DLD1 (cell line): ENCODE results near the gene FHIT.

Source experiments
- in situ Hi-C: cut with HindIII; loops from 2 replicates; pipeline ENCODE4 v1.10.0; 2017; ENCODE audit warnings: low sequenced_read_pairs

The FHIT gene

DNA sequence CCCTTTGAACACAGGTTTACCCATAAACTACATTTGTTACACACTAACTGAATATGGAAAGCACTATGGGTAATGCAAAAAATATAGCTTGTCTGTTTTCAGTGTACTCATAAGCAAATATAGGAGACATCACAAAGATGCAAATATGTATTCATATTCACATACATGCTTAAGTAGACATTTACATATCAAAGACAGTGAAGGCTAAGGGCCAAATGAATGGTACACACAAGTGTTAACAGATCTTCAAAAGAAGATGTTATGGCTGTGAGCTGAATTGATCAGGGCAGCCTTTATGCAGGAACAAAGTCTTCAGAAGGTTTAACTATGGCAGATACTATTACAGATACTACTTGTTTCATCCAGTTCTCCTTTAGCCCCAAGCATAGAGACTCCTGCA, 384.1 kb downstream of the FHIT start:
- in situ Hi-C loops, result no loop called here

DNA sequence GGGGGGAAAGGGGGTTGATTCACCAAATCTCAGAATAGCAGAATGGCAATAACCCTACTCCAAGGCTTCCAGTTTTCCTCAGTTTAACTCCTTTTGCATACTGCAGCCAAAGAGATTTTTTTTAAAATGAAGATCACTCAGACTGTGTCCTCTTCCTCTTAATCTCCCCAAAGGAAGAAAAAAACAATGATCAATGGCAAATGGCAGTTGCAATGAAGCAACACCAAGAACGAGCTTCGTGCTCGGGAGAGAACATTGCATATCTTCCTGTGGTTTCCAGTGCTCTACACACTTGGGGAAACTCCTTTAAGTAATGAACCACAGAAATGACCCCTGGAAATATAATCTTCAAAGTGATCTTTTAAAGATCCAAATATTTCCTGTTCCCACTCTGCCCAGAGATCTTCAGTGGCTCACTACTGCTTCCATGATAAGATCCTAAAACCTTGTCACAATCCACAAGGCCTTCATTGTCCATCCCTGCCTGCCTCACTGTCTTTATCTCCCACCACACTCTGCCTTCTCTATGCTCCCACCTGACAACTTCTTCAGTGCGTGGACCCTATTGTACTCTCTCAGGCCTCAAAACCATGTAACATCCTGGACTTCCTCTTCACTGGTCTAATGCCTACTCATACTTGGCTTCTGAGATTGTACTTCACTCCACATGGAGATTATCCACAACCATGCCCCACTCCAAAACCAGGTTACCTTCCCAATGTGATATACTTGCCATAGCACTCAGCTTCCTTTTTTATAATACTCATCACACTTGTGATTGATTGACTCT, 394.8 kb downstream of the FHIT start:
- in situ Hi-C loops, result no loop called here

DNA sequence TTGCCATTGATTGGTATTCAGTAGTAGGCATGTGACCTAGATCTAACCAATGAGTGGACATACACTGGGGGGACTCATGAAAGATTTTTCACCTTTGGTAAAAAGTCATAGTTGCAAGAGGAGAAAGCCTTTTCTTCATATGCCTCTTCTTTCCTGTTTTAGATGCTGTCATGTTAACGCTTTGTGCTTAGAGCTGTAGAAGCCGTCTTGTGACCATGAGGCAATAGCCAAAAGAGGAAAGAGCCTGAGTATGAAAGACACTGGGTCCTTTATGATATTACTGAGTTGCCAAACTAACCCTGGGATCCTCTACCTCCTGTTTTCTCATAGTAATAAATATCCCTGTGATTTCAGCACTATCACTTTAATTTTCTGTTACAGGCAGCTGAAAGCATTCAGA, 396.0 kb downstream of the FHIT start:
- in situ Hi-C loops, result no loop called here

DNA sequence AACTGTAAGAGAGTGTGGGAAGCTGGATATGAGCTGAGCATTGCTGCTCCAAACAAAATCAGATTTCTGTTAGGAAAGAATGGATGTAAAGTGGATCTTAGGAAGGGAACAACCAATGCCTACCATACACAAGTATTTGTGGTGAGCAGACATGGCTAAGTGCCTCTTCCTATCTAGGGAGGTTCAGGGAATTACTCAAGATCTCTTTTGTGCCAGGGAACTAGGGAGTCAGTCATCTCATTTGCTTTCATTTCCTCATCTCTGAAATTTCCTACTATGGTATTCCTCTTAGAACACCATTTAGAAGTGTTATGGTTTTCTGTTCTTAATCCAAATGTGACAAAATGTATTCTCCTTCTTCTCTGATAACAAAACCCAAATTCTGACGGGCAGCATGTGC, 396.5 kb downstream of the FHIT start:
- in situ Hi-C loops, result no loop called here

DNA sequence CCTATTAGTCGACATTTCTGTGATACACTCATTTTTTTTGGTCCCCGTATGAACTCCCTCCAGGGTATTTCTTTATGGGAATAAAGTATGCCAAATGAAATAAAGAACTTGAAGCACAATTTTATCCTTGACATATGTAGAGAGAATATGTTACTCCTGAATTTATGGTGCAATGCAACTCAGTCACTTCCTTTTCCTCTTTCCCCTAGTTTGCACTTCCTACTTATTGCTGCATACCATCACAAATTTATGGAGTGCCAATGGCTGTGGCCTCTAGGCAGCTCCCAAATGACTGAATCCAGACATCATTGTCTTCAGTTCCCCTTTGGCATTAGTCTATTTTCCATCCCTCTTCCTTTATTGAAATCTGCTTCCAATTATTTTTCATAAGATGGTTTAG, 403.5 kb downstream of the FHIT start:
- in situ Hi-C loops, result no loop called here

DNA sequence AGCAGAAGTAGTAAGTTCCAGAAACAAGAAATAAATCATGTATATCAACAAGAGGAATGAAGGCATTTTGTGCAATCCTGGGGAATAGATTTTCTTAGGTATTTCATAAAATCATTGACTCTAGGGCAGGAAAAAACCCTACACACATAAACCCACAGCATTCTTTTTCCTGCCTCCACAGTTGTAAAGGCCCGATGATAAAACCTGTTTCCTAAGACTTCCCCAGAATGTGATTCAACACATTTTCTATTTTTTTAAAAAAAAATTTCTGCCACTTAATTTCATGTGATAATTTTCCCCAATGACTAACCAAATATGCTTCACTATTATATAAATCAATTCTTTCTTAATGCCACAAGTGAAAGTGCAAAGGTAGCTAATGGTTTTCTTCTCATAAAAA, 407.0 kb downstream of the FHIT start:
- in situ Hi-C loops, result no loop called here

DNA sequence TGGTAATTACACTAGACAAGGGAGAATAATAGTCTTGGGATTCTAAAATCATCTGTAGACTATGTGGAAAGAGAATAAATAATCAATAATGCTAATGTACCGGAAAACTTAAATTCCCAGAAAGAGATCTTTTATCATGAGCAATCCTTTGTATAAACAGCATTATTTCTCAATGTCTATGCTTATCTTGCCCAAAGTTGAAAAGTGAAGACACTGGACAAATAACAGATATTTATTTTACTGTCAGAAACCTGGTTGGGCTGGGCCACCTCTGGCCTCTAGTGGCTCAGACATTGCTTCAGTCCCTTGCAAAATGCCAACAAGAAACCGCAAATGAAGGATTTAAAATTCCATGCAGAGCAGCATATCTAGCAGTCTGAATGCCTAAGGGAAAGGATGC, 409.9 kb downstream of the FHIT start:
- in situ Hi-C loops, result no loop called here

DNA sequence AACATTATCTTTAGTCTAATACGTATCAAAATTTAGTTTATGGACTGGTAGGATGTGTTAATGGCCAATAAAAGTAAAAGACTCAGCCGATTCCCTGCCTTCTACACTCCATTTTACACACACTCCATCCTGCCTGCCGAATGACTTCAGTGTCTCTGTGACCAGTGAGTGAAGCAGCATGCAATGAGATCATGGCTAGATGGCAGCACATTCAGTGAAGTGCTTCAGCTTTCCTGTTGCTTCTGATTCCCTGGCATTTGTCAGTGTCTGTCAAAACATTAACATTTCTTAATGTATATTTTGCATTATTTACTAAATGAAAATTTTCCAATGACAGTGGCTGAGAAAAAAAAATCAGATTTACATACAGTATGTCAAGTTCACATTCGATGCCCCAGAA, 412.0 kb downstream of the FHIT start:
- in situ Hi-C loops, result no loop called here

DNA sequence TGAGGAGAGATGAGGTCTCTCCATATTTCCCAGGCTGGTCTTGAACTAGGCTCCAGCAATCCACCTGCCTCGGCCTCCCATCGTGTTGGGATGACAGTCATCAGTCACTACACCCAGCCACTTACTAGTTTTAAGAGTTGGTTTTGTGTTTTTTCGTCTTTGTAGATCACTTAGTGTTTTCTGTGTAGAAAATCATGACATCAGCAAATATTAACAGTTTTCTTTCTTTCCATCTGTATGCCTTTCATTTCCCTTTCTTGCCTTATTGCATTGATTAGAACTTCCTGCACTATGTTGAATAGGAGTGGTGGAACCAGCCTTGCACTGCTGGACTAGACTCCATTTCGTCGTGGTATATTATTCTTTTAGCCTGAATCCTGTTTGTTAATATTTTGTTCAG, 415.5 kb downstream of the FHIT start:
- in situ Hi-C loops, result no loop called here

DNA sequence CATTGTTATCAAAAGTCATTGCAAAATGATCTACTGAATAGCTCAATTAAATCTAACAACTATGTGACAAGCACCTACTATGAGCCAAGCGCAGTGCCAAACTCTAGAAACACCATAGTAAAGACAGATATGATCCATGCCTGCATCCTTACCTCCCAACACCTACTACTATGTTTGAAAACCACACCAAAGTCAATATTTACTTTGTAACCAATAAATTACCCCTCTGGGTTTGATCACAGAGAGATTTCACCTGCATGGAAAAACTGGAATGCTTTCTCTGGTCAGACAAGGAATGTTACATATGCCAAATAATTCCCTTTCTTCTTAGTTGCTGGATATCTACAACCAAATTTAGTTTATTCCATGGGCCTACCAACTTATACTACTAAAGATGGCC, 422.2 kb downstream of the FHIT start:
- in situ Hi-C loops, result no loop called here

DNA sequence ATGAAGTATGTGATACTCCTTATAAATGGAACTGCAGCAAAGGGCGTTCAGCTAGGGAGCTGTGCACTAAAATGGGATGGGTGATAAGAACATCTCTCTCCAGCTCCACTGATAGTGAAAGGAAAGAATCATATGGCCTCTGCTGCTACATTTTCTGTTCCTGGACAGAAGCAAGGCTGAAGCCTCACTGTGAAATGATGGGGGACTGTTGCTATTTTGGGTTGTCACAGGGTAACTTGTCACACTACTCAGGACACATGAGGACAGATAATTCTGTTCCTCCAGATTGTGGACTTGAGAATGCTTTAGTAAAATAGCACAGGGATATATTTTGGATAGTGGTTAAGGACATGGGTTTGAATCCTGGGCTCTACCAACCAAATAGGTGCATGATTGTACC, 423.6 kb downstream of the FHIT start:
- in situ Hi-C loops, result no loop called here

DNA sequence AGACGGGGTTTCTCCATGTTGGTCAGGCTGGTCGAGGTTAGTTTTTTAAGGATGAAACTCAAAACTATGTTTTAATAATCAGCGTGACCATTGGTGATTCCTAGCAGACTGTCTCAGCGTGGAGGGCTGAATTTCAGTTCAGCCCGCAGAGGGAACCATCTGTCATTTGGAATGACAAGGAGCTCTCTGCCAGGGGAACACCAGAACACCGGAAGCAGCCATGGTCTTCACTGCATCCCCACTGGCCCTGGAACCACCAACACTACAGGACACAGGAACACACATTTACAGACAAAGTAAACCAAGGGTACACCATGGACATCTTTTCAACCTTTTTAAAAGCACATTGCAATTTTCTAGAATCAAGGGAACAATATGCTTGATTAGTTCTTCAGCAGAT, 424.7 kb downstream of the FHIT start:
- in situ Hi-C loops, result no loop called here

DNA sequence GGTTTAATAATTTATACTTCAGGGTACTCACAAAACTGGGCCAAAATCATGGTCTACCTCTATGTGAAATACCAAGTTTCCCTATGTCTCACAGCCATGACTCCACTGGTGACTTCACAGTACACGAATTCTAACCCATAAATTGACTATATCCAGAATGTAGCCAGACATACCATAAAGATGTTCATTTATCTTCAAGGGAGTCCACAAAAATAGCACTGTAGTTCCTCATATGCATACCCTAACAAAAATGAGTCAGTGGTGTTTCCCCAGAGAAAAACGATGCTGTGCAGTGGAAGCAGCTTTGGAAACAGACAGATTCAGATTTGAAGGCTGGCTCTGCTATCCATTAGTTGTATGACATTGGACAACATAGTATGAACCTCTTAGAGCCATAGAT, 438.8 kb downstream of the FHIT start:
- in situ Hi-C loops, result no loop called here

DNA sequence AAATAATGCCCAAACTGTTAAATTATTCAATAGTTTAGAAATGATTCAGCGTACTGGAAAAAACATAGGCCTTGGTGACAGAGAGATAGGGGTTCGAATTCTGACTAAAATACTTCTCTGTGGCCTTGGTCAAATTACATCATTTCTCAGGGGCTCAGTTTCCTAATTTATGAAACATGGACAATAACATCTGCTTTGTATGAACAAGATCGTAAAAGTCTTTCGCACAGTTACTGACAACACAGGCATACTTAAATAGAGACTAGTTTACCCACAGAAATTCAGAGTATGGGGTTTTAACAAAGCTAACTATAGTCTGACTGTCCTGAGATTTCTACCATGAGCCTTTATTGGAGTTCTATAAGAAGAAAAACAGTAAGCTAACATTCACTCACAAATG, 440.4 kb downstream of the FHIT start:
- in situ Hi-C loops, result no loop called here

DNA sequence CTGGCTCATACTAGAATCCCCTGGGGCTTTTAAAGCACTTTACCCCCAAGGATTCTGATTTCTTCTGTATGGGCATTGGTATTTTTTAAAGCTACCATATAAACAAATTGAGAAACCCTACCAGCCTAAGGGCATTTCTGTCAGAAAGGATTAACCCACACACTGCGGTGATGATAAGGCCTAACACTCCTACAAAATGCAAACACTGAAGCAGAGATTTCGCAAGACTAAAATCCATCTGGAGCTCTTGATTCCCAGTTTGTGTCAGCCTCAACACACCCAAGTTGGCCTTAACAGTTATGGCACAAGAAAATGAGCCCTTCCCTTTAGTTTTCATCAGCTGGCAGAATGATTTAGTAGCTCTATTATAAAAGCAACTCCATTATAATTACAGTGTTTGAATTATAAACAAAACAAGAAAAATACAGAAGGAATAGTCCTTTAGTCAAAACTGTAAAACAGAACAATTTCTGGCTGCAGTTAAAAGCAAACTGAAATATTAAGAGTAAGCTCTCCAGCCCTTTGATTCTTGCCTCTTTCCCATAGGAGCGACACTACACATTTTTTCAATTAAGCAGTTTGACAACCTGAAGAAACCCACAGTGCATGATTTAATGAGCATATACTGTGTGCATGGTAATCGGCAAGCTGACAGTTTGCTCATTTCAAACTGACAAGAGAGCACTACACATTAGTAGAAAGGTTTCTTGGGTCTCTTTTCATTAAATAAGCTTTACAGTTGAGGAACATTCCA, 441.2 kb downstream of the FHIT start:
- in situ Hi-C loops, result no loop called here

DNA sequence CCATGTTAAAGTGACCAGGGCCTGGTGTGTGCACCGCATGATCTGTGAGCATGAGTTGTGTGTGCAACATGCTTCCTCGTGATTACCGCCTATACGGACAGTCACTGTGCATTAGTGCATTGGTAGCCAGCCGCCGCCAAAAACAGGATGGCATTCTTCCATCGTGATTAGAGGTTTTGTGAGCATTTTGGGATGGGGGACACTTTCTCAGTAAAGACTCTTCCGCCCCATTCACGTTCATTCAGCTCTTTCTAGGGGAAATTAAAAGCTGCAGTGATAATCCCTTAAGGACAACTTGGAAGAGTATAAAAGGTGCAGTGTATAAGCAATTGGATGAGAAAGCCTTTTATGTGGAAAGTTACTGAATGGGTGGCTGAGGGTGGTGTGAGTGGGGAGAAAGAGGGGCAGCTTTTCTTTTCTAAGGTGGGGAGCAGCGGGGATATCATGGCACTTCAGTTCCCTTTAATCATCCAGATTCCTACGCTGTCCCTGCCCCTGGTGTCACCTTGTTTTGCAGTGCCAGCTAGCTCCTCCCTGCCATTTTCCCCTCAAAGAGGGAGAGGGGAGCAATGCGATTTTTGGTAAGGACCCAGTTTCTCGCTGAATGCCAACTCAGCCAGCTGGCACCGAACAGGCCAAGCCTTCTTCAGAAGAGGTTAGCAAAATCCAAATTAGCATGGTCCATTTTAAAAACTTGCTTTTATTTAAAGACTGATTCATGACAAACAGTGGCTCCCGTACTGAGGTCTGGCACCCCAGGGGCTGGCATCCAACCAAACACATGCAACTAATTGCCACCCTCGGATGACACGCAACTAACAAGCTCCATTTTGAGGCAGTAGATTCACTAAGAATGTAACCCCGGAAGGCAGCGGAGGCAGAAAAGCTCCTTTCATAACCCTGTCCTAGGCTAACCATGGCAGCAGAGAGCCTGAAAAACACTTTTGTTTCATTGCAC, 447.8 kb downstream of the FHIT start:
- in situ Hi-C loops, result no loop called here

DNA sequence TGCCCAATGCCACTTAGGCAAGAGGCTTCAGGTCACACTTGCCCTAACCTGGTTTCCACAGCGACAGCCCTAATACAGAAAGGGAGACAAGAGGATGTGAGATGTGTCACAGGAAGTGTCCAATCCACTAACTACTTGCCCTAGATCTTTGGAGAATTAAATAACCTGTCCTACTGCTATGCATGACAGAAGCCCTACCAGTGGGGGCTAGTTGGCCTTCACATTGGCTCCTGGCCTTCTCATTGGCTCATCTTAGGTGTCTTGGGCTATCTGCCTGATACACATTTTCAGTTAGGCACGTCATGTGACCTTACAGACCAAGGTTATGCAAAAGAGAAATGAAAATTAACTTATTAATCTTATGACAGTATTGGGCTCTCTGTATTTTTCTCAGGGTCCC, 449.9 kb downstream of the FHIT start:
- in situ Hi-C loops, result no loop called here

DNA sequence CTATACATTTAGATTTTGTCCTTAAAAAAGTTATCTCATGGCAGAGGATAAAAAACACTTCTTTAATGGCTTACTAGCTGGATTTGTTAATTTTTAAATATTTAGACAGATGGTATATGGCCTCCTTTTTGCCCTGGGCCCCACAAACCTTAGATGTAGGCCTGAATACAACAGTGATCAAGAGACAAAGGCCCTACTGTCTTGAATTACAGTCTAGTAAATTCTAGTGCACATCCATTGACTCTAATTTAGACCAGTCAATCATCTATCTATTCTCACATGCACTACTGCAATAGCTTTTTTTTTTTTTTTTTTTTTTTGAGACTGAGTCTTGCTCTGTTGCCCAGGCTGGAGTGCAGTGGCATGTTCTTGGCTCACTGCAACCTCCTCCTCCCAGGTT, 452.8 kb downstream of the FHIT start:
- in situ Hi-C loops, result no loop called here

DNA sequence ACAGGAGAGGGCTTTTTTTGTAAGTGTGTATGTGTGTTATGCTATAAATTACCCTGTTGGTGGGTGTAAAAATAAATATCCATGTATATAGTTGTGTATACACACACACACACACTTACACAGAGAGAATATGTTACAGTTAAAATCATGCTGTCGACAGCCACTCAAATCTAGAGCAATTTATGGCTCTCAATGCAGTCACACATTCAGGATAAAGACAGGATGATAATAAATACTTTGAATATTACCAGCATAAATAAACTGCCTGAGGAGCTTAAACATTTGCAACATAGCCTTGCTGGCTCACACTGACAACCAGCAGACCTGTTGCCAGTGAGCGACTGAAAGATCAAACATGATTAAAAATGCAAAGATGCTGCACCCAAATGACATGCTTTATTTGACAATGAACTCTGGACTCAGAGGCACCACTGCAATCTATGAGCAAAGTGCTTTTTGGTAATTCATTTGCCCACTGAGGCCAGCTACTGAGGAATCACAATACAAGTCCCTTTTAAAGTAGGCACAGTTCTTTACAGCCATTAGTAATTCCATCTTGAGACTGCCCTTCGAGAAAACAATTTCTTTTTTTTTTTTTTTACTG, 458.9 kb downstream of the FHIT start:
- in situ Hi-C loops, result no loop called here

DNA sequence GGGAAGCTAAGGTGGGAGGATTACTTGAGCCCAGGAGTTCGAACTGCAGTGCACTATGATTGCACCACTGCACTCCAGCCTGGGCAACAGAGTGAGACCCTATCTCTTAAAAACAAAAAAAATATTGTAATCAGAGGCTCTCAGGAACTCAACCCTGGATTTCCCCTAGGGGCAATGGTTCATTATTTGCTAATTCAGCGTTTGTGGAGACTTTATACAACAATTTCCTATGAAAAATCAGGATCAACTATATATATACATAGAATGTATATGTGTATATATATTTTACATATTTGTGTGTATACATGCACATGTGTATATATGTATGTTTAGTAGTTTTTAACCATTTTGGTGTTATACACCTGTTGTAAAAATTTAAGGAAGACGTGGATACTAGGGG, 463.1 kb downstream of the FHIT start:
- in situ Hi-C loops, result no loop called here

DNA sequence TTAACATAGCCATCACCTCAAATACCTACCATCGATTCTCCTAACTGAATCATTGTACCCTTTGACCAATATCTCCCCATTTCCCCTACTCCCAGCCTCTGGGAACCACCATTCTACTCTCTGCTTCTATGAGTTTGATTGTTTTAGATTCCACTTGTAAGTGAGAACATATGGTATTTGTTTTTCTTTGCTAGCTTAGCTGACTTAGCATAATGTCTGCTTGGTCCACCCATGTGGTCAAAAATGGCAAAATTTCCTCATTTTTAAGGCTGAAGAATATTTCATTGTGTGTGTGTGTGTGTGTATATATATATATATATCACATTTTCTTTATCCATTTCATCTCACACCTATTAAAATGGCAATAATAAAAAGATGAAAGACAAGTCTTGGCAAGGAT, 469.3 kb downstream of the FHIT start:
- in situ Hi-C loops, result no loop called here
